RPMI8226 (cell line): Measurements from ENCODE around the gene YWHAQ.

Experiments
- DNase-seq: peaks from one replicate; pipeline ENCODE4 v3.0.0-alpha.2; 2015

The YWHAQ gene

DNA sequence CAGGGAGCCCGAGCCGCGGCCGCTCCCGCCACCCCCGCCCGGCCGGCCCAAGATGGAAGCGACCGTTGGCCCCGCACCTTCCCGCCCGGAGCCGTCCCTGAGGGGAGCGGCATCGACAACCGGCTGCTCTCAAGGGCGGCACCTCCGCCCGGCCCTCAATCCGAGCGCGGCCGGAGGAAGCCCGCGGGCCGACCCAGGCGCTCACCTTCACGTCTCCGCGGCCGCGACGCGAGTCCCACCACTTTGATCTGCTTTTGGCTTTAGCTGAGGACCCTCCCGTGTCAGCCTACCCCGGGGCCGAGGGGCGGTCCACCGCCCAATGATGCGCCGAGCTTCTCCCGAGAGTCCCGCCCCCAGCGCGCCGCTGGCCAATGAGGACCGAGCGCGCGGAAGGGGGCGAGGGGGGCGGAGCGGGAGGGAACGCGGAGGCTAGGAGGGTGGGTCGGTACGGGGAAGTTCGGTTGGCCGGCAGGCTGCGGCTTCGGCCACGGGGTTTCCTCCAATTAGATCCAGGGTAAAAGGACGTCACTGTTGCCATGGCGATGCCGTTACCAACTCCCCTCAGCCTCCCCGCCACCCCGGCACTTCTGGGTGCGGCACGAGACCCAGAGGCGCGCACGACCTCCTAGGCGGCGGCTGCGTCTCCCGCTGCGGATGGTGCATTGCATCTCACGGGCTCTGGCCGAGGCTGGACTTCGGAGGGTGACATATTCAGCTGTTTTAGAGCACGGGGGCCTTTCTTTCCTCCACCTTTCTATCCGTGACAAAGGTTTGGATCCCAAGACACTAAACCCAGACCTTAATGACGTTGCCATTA, at the start of gene YWHAQ:
Gene YWHAQ, minus strand, starts transcription at position 262 of the 817 bp plus-strand sequence. CDS start 545 bp downstream, outside the sequence.
- DNase-seq = peak; percentile 99

DNA sequence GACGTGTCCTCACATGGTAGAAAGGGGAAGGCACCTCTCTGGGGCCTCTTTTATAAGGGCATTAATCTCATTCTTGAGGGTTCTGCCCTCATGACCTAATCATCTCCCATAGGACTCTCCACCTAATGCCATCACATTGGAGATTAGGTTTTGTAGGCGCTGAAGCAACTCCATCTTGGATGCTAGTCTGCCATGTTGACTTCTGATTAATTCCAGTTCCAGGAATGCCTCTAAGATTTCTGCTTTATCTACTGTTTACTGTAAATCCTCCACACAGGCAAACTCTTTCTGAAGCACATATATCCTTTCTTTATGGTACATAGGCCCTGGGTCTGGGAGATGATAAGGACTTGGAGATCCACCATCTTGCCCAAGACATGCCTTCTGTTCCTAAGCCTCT, 49.3 kb upstream of the YWHAQ start:
- DNase-seq = no peak

DNA sequence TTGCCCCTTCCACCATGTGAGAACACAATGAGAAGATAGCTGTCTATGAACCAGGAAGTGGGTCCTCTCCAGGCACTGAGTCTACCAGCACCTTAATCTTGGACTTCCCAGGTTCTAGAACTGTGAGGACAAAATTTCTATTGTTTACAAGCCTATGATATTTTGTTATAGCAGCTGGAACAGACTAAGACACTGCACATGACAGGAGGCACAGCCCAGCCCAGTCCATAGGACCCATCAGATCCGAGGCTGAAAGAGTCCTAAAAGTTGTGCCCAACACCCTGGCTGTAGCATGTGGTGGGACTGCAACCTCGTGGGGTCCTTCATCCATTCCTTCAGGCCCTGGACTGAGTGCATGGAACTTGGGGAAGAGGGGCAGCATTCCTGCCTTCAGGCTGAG, 48.4 kb upstream of the YWHAQ start:
- no peak for DNase-seq

GRCh38 chr2:9678544-9678943, 47.7 kb upstream of the YWHAQ start:
- no peak for DNase-seq

GRCh38 chr2:9675415-9676351, 44.9 kb upstream of the YWHAQ start:
- DNase-seq = no peak

DNA sequence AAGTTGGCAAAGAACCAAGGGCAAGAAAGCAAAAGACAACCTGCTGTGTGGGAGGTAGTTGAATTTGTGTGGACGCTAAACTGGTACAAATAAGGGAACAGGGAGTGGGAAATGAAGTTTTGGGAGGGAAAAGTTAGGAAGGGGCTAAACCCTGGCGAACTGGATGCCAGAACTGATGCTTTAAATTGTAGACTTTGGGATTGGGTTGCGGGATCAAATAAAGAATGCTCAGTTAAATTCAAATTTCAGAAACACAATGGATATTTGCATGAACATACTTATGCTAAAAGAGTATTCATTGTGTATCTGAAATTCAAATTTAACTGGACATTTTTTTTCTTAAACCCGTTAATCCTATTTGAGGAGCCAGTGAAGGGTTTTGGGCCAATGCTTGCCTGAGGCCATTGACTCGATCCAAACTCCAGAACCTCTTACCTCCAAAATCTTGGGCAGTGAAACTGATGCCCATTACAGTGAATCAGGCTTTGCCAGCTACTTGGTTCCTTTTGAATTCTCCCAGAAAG, 44.2 kb upstream of the YWHAQ start:
- DNase-seq = no peak

DNA sequence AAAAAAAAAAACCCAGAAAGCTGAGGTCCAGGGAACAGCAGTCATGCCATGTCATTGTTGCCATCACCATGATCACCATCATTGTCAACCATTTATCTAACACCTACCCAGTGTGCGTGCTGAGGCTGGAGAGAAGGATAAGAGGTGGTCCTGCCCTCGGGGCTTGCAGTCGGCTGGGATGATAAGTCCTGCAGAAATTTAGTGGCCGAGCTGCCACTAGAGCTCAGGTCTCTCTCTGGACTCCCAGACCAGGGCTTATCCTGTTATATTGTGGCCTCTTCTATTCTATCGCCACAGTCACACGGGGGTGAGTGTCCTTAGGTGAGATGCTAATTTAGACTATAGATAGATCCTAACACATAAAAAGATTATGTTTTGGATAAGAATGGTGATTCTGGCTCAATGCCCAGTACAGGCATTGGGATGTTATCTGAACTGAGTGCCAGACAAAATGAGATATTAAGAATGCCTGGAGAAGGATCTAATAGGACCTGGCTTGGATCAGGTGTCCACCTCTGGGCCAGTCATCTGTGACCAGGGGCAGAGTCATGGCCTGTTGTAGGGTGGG, 43.2 kb upstream of the YWHAQ start:
- no peak for DNase-seq

DNA sequence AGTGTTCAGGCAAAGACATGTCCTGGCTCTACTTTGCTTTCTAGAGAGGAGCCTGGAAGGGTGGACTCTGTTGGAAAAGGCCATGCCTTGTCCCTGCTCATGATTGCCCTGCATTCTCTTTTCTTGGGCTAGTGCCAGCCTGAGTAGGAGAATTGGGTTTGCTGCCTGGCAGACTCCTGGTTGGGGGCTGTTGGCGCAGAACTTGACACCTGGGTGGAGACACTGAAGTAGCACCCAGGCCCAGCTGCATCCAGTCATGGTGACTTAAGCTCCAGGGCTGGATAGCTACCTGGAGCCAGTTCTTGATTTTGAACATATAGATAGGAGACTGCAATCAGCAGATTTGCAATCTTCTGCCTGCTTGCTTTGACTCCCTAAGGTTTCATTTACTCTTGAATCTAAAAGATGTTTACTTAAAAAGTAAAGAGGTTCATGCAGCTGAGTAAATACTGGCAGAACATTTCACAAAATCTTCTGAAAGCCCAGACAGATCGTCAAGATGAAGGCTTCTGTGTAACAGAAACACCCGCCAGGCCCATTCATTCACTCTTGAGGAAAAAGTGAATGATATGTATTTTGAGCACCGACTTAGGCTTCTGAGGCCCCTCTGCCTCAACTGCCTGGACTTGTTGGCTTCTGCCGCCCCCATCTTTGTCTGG, 38.0 kb upstream of the YWHAQ start:
- peak; percentile 74 for DNase-seq

GRCh38 chr2:9667826-9668225, 37.0 kb upstream of the YWHAQ start:
- no peak for DNase-seq

GRCh38 chr2:9666306-9666705, 35.5 kb upstream of the YWHAQ start:
- no peak for DNase-seq

GRCh38 chr2:9665898-9666297, 35.1 kb upstream of the YWHAQ start:
- DNase-seq = no peak

DNA sequence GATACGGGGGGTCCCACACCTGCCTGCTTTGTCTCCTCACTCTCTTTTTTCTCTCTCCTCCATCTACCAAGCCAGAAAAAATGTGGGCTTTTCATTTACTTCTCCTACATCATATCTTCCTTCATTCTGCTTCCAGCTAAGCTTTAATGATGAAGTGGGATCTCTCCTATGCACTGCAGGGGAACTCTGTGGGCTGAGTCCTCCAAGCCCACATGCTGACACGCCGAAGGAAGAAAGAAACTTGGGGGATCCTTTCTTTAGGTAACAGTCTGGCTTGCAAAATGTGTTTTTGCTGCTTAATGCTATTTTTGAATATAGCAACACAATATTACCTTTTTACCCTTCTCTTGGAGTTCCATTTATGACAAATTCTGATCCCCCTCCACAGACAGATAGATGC, 33.6 kb upstream of the YWHAQ start:
- no peak for DNase-seq

DNA sequence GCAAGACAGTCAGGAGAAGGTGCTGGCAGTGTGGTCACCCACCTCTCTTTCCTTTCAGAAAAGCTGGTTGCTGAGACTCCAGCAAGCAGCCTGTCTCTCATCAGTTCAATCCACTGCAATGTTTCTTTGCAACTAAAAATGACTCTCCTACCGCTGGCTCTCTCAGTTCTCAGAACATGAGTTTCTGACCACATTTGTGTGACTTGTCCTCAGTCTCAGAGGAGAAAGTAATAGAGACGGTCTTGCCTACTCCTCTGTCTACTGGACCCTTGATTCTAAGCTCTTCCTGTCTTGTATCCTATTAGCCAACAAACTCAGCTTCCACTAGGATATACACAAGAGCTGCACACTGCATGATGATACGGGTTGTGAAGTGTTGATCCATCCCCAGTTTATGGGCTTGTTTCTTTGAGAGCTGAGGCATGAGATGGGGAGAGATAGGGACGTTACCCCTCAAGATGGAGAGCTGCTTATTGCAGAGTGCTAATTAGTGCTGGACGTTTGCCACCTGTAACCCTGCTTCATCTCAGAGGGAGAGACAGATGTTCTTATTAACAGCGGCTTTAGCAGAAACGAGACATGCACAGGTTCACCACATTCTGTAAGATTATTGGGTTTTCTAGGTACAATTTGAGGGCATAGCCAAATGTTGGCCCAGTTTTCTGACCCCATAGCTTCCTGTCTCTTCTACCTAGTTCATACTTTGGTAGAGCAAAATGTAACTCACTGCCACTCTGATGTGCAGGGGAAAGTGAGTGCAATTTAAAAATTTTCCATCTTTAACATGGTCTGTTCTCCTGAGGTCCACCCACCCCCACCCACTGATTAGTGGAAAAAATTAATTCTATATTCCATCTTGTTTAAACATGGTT, 32.4 kb upstream of the YWHAQ start:
- DNase-seq = peak; percentile 65

GRCh38 chr2:9661261-9661660, 30.5 kb upstream of the YWHAQ start:
- DNase-seq = no peak

GRCh38 chr2:9660781-9661180, 30.0 kb upstream of the YWHAQ start:
- DNase-seq = no peak

GRCh38 chr2:9660154-9660553, 29.4 kb upstream of the YWHAQ start:
- no peak for DNase-seq

- DNase-seq = no peak
Observed at GRCh38 chr2:9658972-9659371, 28.2 kb upstream of the YWHAQ start.

DNA sequence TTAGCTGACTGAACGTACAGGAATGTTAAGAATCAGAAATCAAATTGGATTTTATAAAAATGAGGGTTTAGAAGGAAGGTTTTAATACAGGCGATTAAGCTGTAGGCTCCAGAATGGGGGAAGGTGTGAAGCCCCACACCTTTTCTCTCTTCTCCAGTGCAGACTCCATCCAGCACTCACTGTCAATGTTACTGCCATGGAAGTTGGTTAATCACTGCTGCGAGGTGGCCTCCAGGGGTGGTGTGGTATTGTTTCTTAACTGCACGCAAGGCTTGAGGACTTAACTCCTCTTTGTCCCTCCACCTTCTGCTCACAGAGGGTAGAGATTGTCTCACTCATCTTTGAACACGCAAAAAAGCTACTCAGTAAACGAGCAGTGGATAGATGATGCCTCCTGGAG, 26.9 kb upstream of the YWHAQ start:
- DNase-seq = no peak

GRCh38 chr2:9657083-9657482, 26.3 kb upstream of the YWHAQ start:
- no peak for DNase-seq

DNA sequence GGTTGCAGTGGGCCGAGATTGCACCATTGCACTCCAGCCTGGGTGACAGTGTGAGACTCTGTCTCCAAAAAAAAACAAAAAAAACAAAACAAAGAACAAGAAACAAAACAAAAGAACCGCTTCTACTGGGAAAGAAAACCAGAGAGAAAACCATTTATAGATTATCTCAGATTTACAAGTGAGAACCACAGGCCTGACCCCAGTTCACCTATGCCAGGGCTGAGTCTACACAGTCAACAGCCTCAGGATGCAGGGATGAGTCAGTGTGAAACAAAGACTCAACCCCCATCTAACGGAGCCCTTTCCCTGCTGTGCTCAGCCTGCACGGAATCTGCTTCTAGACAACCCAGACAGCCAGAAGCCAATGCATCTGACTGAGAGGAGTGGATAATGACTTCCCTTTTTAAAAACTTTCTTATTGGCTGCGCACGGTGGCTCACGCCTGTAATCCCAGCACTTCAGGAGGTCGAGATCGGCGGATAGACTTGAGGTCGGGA, 25.5 kb upstream of the YWHAQ start:
- DNase-seq = peak; percentile 77

- peak; percentile 38 for DNase-seq
Observed at GRCh38 chr2:9655441-9656269, 24.9 kb upstream of the YWHAQ start.
